CD14-positive monocyte (primary cell): ENCODE data around the gene ASCC2. TPM values are rescaled to one million over a fixed set of nuclear protein-coding genes. Genes with fewer than 3 reads are reported as not detected.

Source experiments
- DNase-seq, 3 donors: peaks; one replicate each; pipeline ENCODE4 v3.0.0-alpha.2; 2011 to 2022
- H2AFZ ChIP-seq: 2 replicates; pipeline ENCODE4 v1.6.0; 2012; ENCODE audit warnings: mild to moderate bottlenecking, low read depth, low read length, inconsistent platforms; ENCODE audit not compliant: insufficient read depth, poor library complexity, severe bottlenecking
- H3K27ac ChIP-seq, 2 donors: 1 replicate in 1 of 2; 2 replicates in 1 of 2; pipeline ENCODE4 v1.5.1; 2012 to 2013; ENCODE audit warnings: low read length in 2 of 2, control low read depth in 1 of 2, inconsistent platforms in 1 of 2, low read depth in 1 of 2, mild to moderate bottlenecking in 1 of 2
- H3K27me3 ChIP-seq, 2 donors: one replicate each; pipeline versions ENCODE4 v1.6.0 to v1.6.1; 2011 to 2013; ENCODE audit warnings: low read length in 2 of 2; ENCODE audit not compliant: control insufficient read depth in 2 of 2, insufficient read depth in 2 of 2
- H3K36me3 ChIP-seq, 2 donors: replicated peaks in 1 of 2; 1 replicate in 1 of 2; 2 replicates in 1 of 2; pipeline versions ENCODE4 v1.5.1 to v1.6.1; 2012 to 2013; ENCODE audit warnings: low read length in 2 of 2, control low read depth in 1 of 2, inconsistent platforms in 1 of 2, mild to moderate bottlenecking in 1 of 2; ENCODE audit not compliant: insufficient read depth in 2 of 2, control insufficient read depth in 1 of 2
- H3K4me1 ChIP-seq, 2 donors: 1 replicate in 1 of 2; 2 replicates in 1 of 2; pipeline versions ENCODE4 v1.5.1 to v1.6.1; 2012 to 2013; ENCODE audit warnings: low read length in 2 of 2, control low read depth in 1 of 2, inconsistent platforms in 1 of 2, mild to moderate bottlenecking in 1 of 2, moderate library complexity in 1 of 2; ENCODE audit not compliant: insufficient read depth in 2 of 2, control insufficient read depth in 1 of 2
- H3K4me2 ChIP-seq: replicated peaks from 2 replicates; pipeline ENCODE3; 2012; ENCODE audit warnings: low read length, moderate library complexity, mild to moderate bottlenecking; ENCODE audit not compliant: poor library complexity, severe bottlenecking; ENCODE audit errors: extremely low read depth
- H3K4me3 ChIP-seq, 3 experiments: fragments of 200-600 bp in 1 of 3; sonication (generic) in 1 of 3; replicated peaks in 1 of 3; 1 replicate in 2 of 3; 2 replicates in 1 of 3; pipeline ENCODE4 v1.5.1; 2011 to 2013; ENCODE audit warnings: low read length in 3 of 3, mild to moderate bottlenecking in 3 of 3, control low read depth in 2 of 3, low read depth in 2 of 3, inconsistent platforms in 1 of 3, moderate library complexity in 1 of 3
- H3K79me2 ChIP-seq: 2 replicates; pipeline ENCODE4 v1.6.0; 2012; ENCODE audit warnings: mild to moderate bottlenecking, control low read depth, inconsistent platforms, low read length, moderate library complexity; ENCODE audit not compliant: insufficient read depth
- H3K9ac ChIP-seq: 2 replicates; pipeline ENCODE4 v1.6.0; 2017; ENCODE audit warnings: low read length, mild to moderate bottlenecking; ENCODE audit not compliant: insufficient read depth, poor library complexity, severe bottlenecking
- H3K9me3 ChIP-seq, 2 donors: replicated peaks in 1 of 2; 1 replicate in 1 of 2; 2 replicates in 1 of 2; pipeline versions ENCODE4 v1.5.1 to v1.6.1; 2012 to 2013; ENCODE audit warnings: low read length in 2 of 2, control low read depth in 1 of 2; ENCODE audit not compliant: control insufficient read depth in 1 of 2, insufficient read depth in 1 of 2
- H4K20me1 ChIP-seq: 2 replicates; pipeline ENCODE4 v1.6.0; 2012; ENCODE audit warnings: mild to moderate bottlenecking, low read length, control low read depth, moderate library complexity; ENCODE audit not compliant: insufficient read depth
- H3K27ac Mint-ChIP-seq, 7 donors: one replicate each; pipeline ENCODE4 v1.8.0; 2020; ENCODE audit warnings: mild to moderate bottlenecking in 7 of 7, mixed read lengths in 7 of 7, moderate library complexity in 6 of 7, inconsistent platforms in 2 of 7
- H3K27me3 Mint-ChIP-seq, 3 donors: one replicate each; pipeline ENCODE4 v1.8.0; 2021 to 2022; ENCODE audit warnings: low read depth in 3 of 3, mild to moderate bottlenecking in 3 of 3, mixed read lengths in 3 of 3, moderate library complexity in 3 of 3, inconsistent platforms in 1 of 3
- H3K36me3 Mint-ChIP-seq, 2 donors: one replicate each; pipeline ENCODE4 v1.8.0; 2020; ENCODE audit warnings: mixed read lengths in 2 of 2, inconsistent platforms in 1 of 2, mild to moderate bottlenecking in 1 of 2
- H3K4me1 Mint-ChIP-seq: one replicate; pipeline ENCODE4 v1.8.0; 2020; ENCODE audit warnings: mild to moderate bottlenecking, mixed read lengths
- H3K4me3 Mint-ChIP-seq, 2 donors: one replicate each; pipeline ENCODE4 v1.8.0; 2020; ENCODE audit warnings: mild to moderate bottlenecking in 2 of 2, mixed read lengths in 2 of 2, moderate library complexity in 1 of 2
- H3K9me3 Mint-ChIP-seq, 7 donors: one replicate each; pipeline ENCODE4 v1.8.0; 2020 to 2022; ENCODE audit warnings: mixed read lengths in 7 of 7, mild to moderate bottlenecking in 6 of 7, moderate library complexity in 6 of 7, inconsistent platforms in 2 of 7
- WGBS: methylation state at CpG from one replicate; pipeline ENCODE4 v1.1.5; 2013; ENCODE audit warnings: missing lambda C conversion rate; ENCODE audit not compliant: insufficient coverage; 5-methylcytosine and 5-hydroxymethylcytosine counted together
- intact Hi-C, 2 donors: fragments of 100-400 bp; cut with micrococcal nuclease; formaldehyde crosslinking; loops; one replicate each; pipeline versions ENCODE4 v1.15.0 to v1.15.1; 2023
- polyA plus RNA-seq, 3 donors: library from polyadenylated mRNA; depleted of rRNA in 1 of 3; unstranded in 2 of 3; stranded (reverse) in 1 of 3; fragments of 300-500 nt in 2 of 3; fragments of >200 nt in 1 of 3; fragmentation: Illumina TruSeq in 2 of 3; gene quantifications; 1 replicate in 2 of 3; 2 replicates in 1 of 3; pipeline ENCODE4 v1.2.3, GENCODE V29; 2012 to 2021
- TF ChIP-seq, protein P1 (sequence below): fragments of 200-600 bp; IDR thresholded peaks from one replicate; pipeline ENCODE4 v1.8.0; 2022; ENCODE audit warnings: antibody characterized with exemption, mild to moderate bottlenecking

Gene ASCC2
- polyA plus RNA-seq, 3 donors: 23.8 to 77.2 (median 39.6) TPM

DNA sequence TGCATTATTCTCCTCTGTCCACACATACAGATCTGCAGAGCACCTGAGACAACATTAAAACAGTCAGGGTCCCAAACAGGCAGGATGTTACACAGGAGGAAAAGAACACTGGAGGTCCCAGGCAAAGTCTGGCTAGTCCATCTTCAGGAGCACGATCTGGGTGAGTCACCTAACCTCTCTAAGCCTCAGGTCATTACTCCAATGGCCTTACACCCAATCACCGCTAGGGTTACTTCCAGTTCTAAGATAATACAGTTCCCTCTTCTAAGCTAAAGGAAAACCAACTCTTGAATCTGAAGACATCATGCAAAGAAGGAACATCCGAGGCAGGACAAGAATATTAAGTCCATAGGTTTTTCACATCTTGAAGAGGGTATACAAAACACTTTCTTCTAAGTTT, 24.5 kb downstream of the ASCC2 start:
- H3K36me3 Mint-ChIP-seq: peaks cover 83 to 92% of the 10 kb centered on the region in 2 donors
- no peaks in the 10 kb centered on the region for H3K27me3 ChIP-seq

DNA sequence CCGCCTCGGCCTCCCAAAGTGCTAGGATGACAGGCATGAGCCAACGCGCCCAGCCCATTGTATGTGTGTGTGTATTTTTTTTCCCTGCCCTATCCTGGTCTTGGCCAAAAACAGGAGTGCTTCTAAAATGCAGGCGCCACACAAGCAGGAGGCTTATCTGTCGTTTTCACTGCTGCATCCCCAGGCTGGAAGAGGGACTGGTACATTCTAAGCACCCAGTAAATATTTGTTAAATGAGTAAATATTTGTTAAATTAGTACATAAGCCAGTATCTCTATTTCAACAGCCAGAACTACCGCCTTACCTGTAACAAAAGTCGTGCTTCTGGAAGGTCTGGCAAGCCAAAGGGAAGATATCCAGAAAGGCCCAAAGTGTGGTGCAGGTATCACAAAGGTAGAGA, 24.9 kb downstream of the ASCC2 start:
- Histone ChIP-seq H3K9ac (no peak overlapping the region), H3K27me3 (no peaks in the 10 kb centered on the region), H3K36me3 (peaks cover 84 to 93% of the 10 kb centered on the region in 2 donors), H3K4me1 (no peaks in the 10 kb centered on the region), H3K79me2 (no peaks in the 10 kb centered on the region), H4K20me1 (no peaks in the 10 kb centered on the region), H3K4me3 (no peak overlapping the region), H3K4me2 (no peak overlapping the region), H3K27ac (no peak overlapping the region), H3K9me3 (no peaks in the 10 kb centered on the region), H2AFZ (no peak overlapping the region)
- Mint-ChIP-seq H3K4me1 (no peaks in the 10 kb centered on the region), H3K27me3 (no peaks in the 10 kb centered on the region), H3K27ac (no peak overlapping the region), H3K4me3 (no peak overlapping the region), H3K9me3 (no peaks in the 10 kb centered on the region), H3K36me3 (peaks cover 83 to 92% of the 10 kb centered on the region in 2 donors)
- intact Hi-C loops: no loop called here
- WGBS: 96% methylated on average over 5 of the region's 8 CpGs
- TF ChIP-seq, protein P1, sequence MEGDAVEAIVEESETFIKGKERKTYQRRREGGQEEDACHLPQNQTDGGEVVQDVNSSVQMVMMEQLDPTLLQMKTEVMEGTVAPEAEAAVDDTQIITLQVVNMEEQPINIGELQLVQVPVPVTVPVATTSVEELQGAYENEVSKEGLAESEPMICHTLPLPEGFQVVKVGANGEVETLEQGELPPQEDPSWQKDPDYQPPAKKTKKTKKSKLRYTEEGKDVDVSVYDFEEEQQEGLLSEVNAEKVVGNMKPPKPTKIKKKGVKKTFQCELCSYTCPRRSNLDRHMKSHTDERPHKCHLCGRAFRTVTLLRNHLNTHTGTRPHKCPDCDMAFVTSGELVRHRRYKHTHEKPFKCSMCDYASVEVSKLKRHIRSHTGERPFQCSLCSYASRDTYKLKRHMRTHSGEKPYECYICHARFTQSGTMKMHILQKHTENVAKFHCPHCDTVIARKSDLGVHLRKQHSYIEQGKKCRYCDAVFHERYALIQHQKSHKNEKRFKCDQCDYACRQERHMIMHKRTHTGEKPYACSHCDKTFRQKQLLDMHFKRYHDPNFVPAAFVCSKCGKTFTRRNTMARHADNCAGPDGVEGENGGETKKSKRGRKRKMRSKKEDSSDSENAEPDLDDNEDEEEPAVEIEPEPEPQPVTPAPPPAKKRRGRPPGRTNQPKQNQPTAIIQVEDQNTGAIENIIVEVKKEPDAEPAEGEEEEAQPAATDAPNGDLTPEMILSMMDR: no peak
- DNase-seq: no peak

More for the DNA sequence above, 24.5 kb downstream of the ASCC2 start:
- no peak for DNase-seq
- no peak overlapping the region for H3K4me3 ChIP-seq
- no peaks in the 10 kb centered on the region for H4K20me1 ChIP-seq
- no peak overlapping the region for H3K9ac ChIP-seq
- Mint-ChIP-seq H3K4me1 (no peaks in the 10 kb centered on the region), H3K27ac (no peak overlapping the region), H3K4me3 (no peak overlapping the region), H3K27me3 (no peaks in the 10 kb centered on the region), H3K9me3 (no peaks in the 10 kb centered on the region)
- 87% methylated on average over 2 of the region's 3 CpGs for WGBS
- intact Hi-C loops: no loop called here
- TF ChIP-seq, protein P1: no peak
- H3K79me2 ChIP-seq: no peaks in the 10 kb centered on the region
- no peak overlapping the region for H3K4me2 ChIP-seq
- H3K9me3 ChIP-seq: no peaks in the 10 kb centered on the region
- peaks cover 84 to 93% of the 10 kb centered on the region in 2 donors for H3K36me3 ChIP-seq
- H3K4me1 ChIP-seq: no peaks in the 10 kb centered on the region
- peak overlapping the region in 1 of 2 donors; percentile 31 for H3K27ac ChIP-seq
- H2AFZ ChIP-seq: no peak overlapping the region
